ENCODE data around the gene MEF2D. TPM values are rescaled to one million over a fixed set of nuclear protein-coding genes. Genes with fewer than 3 reads are reported as not detected.

Gene MEF2D
- 5.5 and 7.3 TPM in 2 replicates for total RNA-seq (2014; rRNA removed; shearing (Covaris generic))

GRCh38 chr1:156500543-156500792 is at the start of gene MEF2D:
MEF2D (minus strand) TSS chr1:156500775; CDS start chr1:156483292, 17,483 bp downstream.
- DNase-seq (ENCODE audit: low spot score): no peak
- in situ Hi-C loops (cut with HindIII; ENCODE audit: low sequenced_read_pairs): no loop called here

- in situ Hi-C loops (cut with HindIII; ENCODE audit: low sequenced_read_pairs): no loop called here
- DNase-seq (ENCODE audit: low spot score): peak; percentile 68
These were observed 49.8 kb upstream of the MEF2D start for GRCh38 chr1:156550346-156550745.

- no peak for DNase-seq (ENCODE audit: low spot score)
- in situ Hi-C loops (cut with HindIII; ENCODE audit: low sequenced_read_pairs): no loop called here
These were observed 49.3 kb upstream of the MEF2D start for GRCh38 chr1:156549831-156550230.

GRCh38 chr1:156549390-156549789 is 48.8 kb upstream of the MEF2D start:
- DNase-seq (ENCODE audit: low spot score): no peak
- in situ Hi-C loops (cut with HindIII; ENCODE audit: low sequenced_read_pairs): no loop called here

GRCh38 chr1:156547982-156548381 is 47.4 kb upstream of the MEF2D start:
- in situ Hi-C loops (cut with HindIII; ENCODE audit: low sequenced_read_pairs): no loop called here
- DNase-seq (ENCODE audit: low spot score): no peak

GRCh38 chr1:156547434-156547833 is 46.9 kb upstream of the MEF2D start:
- DNase-seq (ENCODE audit: low spot score): no peak
- in situ Hi-C loops (cut with HindIII; ENCODE audit: low sequenced_read_pairs): no loop called here

GRCh38 chr1:156546267-156546666 is 45.7 kb upstream of the MEF2D start:
- DNase-seq (ENCODE audit: low spot score): no peak
- in situ Hi-C loops (cut with HindIII; ENCODE audit: low sequenced_read_pairs): no loop called here

GRCh38 chr1:156544592-156545102 is 44.1 kb upstream of the MEF2D start:
- in situ Hi-C loops (cut with HindIII; ENCODE audit: low sequenced_read_pairs): no loop called here
- DNase-seq (ENCODE audit: low spot score): no peak

- no peak for DNase-seq (ENCODE audit: low spot score)
- in situ Hi-C loops (cut with HindIII; ENCODE audit: low sequenced_read_pairs): no loop called here
These were observed 42.5 kb upstream of the MEF2D start for GRCh38 chr1:156543066-156543465.

- DNase-seq (ENCODE audit: low spot score): no peak
- in situ Hi-C loops (cut with HindIII; ENCODE audit: low sequenced_read_pairs): no loop called here
These were observed 40.4 kb upstream of the MEF2D start for GRCh38 chr1:156540955-156541354.

GRCh38 chr1:156539818-156540355 is 39.3 kb upstream of the MEF2D start:
- in situ Hi-C loops (cut with HindIII; ENCODE audit: low sequenced_read_pairs): no loop called here
- no peak for DNase-seq (ENCODE audit: low spot score)

GRCh38 chr1:156538711-156539440 is 38.3 kb upstream of the MEF2D start:
- in situ Hi-C loops (cut with HindIII; ENCODE audit: low sequenced_read_pairs): no loop called here
- no peak for DNase-seq (ENCODE audit: low spot score)

- in situ Hi-C loops (cut with HindIII; ENCODE audit: low sequenced_read_pairs): no loop called here
- no peak for DNase-seq (ENCODE audit: low spot score)
These were observed 36.5 kb upstream of the MEF2D start for GRCh38 chr1:156537027-156537426.

- DNase-seq (ENCODE audit: low spot score): no peak
- in situ Hi-C loops (cut with HindIII; ENCODE audit: low sequenced_read_pairs): no loop called here
These were observed 34.0 kb upstream of the MEF2D start for GRCh38 chr1:156534424-156535060.

- in situ Hi-C loops (cut with HindIII; ENCODE audit: low sequenced_read_pairs): no loop called here
- no peak for DNase-seq (ENCODE audit: low spot score)
These were observed 33.1 kb upstream of the MEF2D start for GRCh38 chr1:156533568-156534220.

GRCh38 chr1:156532374-156532773 is 31.8 kb upstream of the MEF2D start:
- in situ Hi-C loops (cut with HindIII; ENCODE audit: low sequenced_read_pairs): no loop called here
- DNase-seq (ENCODE audit: low spot score): no peak

GRCh38 chr1:156530006-156530405 is 29.4 kb upstream of the MEF2D start:
- in situ Hi-C loops (cut with HindIII; ENCODE audit: low sequenced_read_pairs): no loop called here
- no peak for DNase-seq (ENCODE audit: low spot score)

GRCh38 chr1:156528875-156529425 is 28.4 kb upstream of the MEF2D start:
- in situ Hi-C loops (cut with HindIII; ENCODE audit: low sequenced_read_pairs): no loop called here
- peak; percentile 50 for DNase-seq (ENCODE audit: low spot score)

- DNase-seq (ENCODE audit: low spot score): no peak
- in situ Hi-C loops (cut with HindIII; ENCODE audit: low sequenced_read_pairs): no loop called here
These were observed 27.7 kb upstream of the MEF2D start for GRCh38 chr1:156528231-156528630.

GRCh38 chr1:156527584-156527983 is 27.0 kb upstream of the MEF2D start:
- in situ Hi-C loops (cut with HindIII; ENCODE audit: low sequenced_read_pairs): no loop called here
- no peak for DNase-seq (ENCODE audit: low spot score)
